Measurements from ENCODE around the gene PRIMA1.

- TF ChIP-seq CTCF (IDR thresholded peaks at IDR 0.05 in 2 of 3, conservative IDR thresholded peaks at IDR 0.05 in 1 of 3; ENCODE audit: control insufficient read depth in 2 of 3, extremely low read depth in 1 of 3, insufficient read depth in 1 of 3, low read depth in 3 of 3, low read length in 3 of 3): no peak
- TF ChIP-seq EGR1 (IDR thresholded peaks at IDR 0.05; ENCODE audit: borderline replicate concordance in 1 of 2, low read depth in 2 of 2, low read length in 2 of 2): no peak
- no peak for TF ChIP-seq EP300 (IDR thresholded peaks at IDR 0.05; ENCODE audit: borderline replicate concordance in 1 of 2, control insufficient read depth in 1 of 2, low read depth in 2 of 2, low read length in 2 of 2)
- TF ChIP-seq POLR2AphosphoS5 (IDR thresholded peaks at IDR 0.05; ENCODE audit: low read length): no peak
Observed at GRCh38 chr14:93700928-93701327, 87.4 kb downstream of the PRIMA1 start.

Data from GM12878 (cell line).